ENCODE results near the gene COX4I1. TPM values are rescaled to one million over a fixed set of nuclear protein-coding genes. Genes with fewer than 3 reads are reported as not detected.

COX4I1 gene
- total RNA-seq, 2 experiments from 2014 or later: 524 to 548 TPM

DNA sequence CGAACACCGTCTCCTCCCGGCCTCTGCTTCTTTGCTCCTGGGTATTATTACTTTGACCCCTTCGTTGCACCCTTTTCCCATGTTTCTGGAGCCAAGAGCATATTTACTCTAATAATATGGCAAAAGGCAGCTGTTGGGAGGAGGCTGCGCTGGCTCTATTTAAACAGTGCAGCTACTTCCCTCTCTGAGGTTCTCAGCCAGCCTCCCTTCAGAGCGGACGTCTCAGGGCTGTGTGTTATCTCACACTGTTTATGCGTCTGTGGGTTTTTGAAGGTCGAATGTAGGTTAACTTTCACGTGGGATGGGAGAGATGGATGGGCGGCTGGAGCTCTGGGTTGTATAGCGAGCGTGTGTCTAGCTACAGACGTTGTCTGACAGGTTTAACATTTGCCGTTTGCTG is 45.3 kb downstream of the COX4I1 start:
- no peak for DNase-seq
- Mint-ChIP-seq H3K36me3 (no peaks in the 10 kb centered on the region), H3K4me1 (peaks cover 15% of the 10 kb centered on the region), H3K4me3 (no peak overlapping the region), H3K9me3 (no peaks in the 10 kb centered on the region), H3K27ac (no peak overlapping the region), H3K27me3 (peaks cover 26% of the 10 kb centered on the region)

DNA sequence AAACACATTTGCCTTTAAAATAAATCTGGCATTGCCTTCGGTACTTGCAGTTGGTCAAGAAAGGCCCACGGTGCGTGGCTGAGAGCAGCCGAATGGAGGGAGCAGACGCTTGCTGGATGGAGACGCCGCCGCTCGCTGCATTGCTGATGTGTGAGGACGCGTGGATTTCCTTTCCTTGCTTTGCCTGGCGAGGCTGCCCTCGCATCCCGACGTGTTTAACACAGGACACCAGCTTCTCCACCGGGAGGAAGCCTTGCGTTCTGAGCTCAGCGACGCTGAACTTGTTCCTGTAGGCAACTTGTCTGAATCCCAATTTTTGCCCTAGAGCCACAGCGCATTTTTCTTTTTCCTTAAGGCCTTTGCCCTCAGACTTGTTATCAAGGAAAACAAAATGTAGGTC is 45.8 kb downstream of the COX4I1 start:
- H3K36me3 Mint-ChIP-seq: no peaks in the 10 kb centered on the region
- no peak for DNase-seq
- H3K4me3 Mint-ChIP-seq: no peak overlapping the region
- no peaks in the 10 kb centered on the region for H3K9me3 Mint-ChIP-seq
- peaks cover 15% of the 10 kb centered on the region for H3K4me1 Mint-ChIP-seq
- H3K27me3 Mint-ChIP-seq: peaks cover 26% of the 10 kb centered on the region
- no peak overlapping the region for H3K27ac Mint-ChIP-seq

DNA sequence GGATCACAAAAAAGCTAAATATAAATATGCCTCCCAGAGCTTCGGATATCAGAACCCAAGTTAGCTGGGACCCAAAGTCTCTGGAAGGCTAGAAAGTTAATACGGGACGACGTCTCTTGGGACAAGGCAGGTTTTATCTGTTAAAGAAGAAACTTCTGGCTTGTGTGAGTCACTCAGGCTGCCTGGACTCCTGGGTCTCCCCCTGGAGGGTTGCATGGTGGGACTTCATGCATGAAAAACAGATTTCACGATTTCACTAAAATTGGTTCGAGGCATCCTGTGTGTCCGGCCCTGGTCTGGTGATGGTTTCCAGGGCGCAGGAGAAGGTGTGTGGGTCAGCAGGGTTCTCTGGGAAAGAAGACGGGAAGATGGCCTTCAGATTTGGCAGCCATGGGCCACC is 47.0 kb downstream of the COX4I1 start:
- no peaks in the 10 kb centered on the region for H3K36me3 Mint-ChIP-seq
- H3K27me3 Mint-ChIP-seq: peaks cover 26% of the 10 kb centered on the region
- no peak overlapping the region for H3K4me3 Mint-ChIP-seq
- peak overlapping the region; percentile 19 for H3K27ac Mint-ChIP-seq
- DNase-seq: no peak
- H3K4me1 Mint-ChIP-seq: peaks cover 15% of the 10 kb centered on the region
- no peaks in the 10 kb centered on the region for H3K9me3 Mint-ChIP-seq

DNA sequence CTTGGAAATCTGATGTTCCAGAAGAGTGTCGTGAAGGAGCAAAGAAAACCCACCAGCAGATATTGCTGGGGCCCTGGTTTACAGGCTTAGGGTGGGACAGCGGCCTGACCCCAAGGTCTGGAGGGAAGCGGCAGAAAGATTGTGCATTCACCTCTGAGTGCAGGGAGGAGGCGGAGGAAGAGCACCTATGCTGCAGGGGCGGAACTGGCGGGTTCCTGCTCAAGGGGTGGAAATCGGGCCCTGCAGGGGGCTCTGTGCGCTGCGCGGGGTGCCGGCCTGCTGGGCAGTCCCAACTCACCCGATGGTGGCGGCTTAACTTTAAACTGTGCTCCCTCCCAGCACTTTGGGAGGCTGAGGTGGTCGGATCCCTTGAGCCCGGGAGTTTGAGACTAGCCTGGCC is 47.5 kb downstream of the COX4I1 start:
- no peak overlapping the region for H3K27ac Mint-ChIP-seq
- H3K9me3 Mint-ChIP-seq: no peaks in the 10 kb centered on the region
- H3K4me3 Mint-ChIP-seq: no peak overlapping the region
- no peaks in the 10 kb centered on the region for H3K36me3 Mint-ChIP-seq
- H3K27me3 Mint-ChIP-seq: peaks cover 26% of the 10 kb centered on the region
- DNase-seq: no peak
- peaks cover 15% of the 10 kb centered on the region for H3K4me1 Mint-ChIP-seq

DNA sequence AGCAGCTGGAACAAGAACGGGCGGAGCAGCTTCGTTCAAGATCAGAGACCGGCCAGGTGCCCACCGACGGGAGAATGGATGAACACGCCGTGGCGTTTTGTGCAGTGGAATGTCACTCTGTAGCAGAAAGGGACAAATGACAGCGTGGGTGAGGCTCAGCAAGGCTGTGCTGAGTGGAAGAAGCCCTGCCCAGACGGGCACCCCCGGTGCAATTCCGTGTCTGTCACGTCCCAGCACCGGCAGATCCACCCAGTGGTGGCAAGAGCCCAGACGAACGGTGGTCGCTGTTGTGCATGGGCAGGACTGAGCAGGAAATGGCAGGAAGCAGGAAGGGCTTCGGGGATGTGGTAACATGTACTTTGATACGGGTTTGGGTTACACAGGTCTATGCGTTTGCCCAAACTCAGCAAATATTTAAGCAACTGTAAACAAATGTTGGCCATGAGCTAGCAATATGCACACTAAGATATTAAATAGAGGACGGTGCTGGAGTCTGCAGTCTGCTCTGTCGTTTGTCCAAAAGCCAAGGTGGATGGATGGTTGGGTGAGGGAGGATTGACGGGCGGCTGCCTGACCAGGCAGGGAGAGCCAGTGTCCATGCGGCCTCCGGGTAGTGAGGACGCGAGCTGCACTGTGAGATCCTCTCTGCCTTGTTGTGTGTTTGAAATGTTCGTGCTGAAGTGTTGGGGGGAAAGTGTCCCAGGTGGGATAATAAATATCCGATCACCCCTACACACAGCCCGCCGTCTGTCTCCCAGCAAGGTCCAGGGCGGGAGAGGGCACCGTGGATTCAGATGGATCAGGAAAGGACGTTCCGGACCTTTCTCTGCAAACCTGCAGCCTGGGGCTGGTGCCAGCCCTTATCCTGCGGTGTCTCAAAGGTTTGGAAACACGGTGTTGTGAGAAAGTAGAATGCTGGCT is 48.4 kb downstream of the COX4I1 start:
- no peaks in the 10 kb centered on the region for H3K9me3 Mint-ChIP-seq
- H3K27ac Mint-ChIP-seq: no peak overlapping the region
- H3K4me3 Mint-ChIP-seq: no peak overlapping the region
- no peaks in the 10 kb centered on the region for H3K36me3 Mint-ChIP-seq
- no peak for DNase-seq
- peaks cover 26% of the 10 kb centered on the region for H3K27me3 Mint-ChIP-seq
- H3K4me1 Mint-ChIP-seq: peaks cover 15% of the 10 kb centered on the region

DNA sequence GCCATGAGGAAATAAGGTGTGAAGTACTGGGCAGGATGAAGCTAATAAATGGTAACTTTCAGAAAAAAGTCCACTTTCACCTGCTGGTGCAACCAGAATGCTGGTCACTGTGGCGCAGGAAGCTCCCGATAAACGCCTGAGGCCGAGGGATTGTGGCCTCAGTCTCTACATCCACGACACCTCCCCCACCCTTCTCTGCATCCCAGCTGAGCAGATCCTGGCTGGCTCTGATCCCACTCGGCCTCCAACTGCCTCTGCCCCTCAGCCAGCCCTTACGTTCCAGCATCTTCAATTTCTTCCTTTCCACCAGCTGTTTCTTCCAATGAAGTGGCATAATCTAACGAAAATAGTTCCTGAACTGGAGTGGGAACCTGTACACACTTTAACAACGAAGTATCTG is 49.5 kb downstream of the COX4I1 start:
- no peak overlapping the region for H3K4me3 Mint-ChIP-seq

DNA sequence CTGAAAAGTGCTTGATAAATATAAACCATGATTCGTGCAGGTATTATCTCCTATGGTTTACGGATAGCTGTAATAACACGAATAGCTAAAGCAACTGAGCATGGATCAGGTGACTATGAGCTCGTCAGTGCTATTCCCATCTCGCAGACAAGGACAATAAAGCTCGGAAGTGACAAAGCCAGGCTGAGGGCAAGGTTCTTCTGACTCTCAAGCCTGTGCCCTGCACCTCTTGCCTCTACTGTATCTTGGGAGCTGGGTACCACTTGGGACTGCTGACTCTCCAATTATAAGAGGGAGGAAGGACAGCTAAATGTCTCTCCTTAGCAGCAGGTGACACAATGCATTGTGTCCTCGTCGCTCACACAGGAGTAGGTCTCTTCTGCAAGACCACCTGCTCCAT is 49.9 kb downstream of the COX4I1 start:
- no peak overlapping the region for H3K27ac Mint-ChIP-seq
- H3K4me3 Mint-ChIP-seq: no peak overlapping the region
- H3K4me1 Mint-ChIP-seq: peaks cover 12% of the 10 kb centered on the region
- H3K9me3 Mint-ChIP-seq: no peaks in the 10 kb centered on the region
- H3K36me3 Mint-ChIP-seq: no peaks in the 10 kb centered on the region
- no peak for DNase-seq
- peaks cover 23% of the 10 kb centered on the region for H3K27me3 Mint-ChIP-seq

More for the DNA sequence above, 49.5 kb downstream of the COX4I1 start:
- H3K9me3 Mint-ChIP-seq: no peaks in the 10 kb centered on the region
- peaks cover 26% of the 10 kb centered on the region for H3K27me3 Mint-ChIP-seq
- peaks cover 15% of the 10 kb centered on the region for H3K4me1 Mint-ChIP-seq
- no peak for DNase-seq
- H3K36me3 Mint-ChIP-seq: no peaks in the 10 kb centered on the region
- no peak overlapping the region for H3K27ac Mint-ChIP-seq

DNA sequence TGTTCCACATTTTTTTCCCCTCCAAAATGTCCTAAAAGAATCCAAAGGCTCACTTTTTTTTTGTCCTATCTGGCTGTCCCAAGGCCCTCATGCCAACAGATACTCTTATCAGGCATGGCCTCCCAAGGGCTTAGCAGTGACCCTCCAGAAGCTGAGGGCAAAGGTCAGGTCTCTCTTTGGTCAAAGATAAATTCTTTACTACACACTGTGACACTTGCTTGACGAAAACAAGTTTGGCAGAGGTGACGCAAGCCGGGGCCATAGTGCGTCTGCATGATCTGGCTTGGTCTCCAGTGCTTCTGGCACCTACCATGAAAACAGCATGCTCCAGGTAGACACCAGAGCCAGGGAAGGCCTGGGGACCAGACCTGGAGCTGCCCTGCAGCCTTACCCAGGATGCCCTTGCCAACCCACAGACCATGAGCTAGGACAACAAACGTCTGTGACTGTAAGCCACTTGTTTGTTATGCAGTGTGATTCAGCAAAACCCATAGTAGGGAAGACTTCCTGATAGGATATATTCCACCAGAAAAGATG is 50.9 kb downstream of the COX4I1 start:
- no peaks in the 10 kb centered on the region for H3K36me3 Mint-ChIP-seq
- H3K9me3 Mint-ChIP-seq: no peaks in the 10 kb centered on the region
- H3K4me3 Mint-ChIP-seq: no peak overlapping the region
- peaks cover 5% of the 10 kb centered on the region for H3K4me1 Mint-ChIP-seq
- no peak for DNase-seq
- peaks cover 16% of the 10 kb centered on the region for H3K27me3 Mint-ChIP-seq
- H3K27ac Mint-ChIP-seq: no peak overlapping the region

DNA sequence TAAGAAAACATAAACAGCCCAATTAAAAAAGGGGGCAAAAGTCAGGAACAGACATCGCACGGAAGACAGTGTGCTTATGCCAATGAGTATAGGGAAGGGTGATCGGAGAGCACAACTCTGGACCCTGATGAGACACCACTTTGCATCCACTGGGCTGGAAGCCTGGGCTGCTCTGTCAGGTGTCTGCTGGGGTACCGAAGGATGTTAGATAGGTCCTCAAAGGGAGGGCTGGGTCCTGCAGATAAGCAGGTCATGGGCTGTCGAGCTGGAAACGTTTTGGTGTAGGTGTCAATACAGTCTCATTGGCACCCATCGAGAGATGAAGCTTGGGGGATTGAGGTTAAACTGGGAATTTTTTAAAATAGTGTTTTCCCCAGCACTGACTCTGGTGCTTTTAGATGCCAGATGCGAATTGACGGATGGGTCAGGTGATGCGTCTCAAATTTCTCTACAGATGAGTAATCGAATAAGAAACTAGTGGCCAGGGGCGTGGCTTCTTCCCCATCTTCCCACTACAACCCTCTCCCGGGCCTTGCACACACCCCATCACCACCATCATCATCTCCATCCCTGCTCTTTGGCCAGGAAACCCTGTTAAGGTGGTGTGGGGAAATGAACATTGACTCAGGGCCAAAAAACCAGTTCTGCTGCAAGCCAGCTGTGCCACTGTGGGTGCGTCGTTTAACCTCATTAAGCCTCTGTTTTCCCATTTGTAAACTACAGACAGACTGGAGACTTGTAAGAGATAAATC is 51.7 kb downstream of the COX4I1 start:
- no peak overlapping the region for H3K4me3 Mint-ChIP-seq
- peaks cover 2% of the 10 kb centered on the region for H3K36me3 Mint-ChIP-seq
- no peak overlapping the region for H3K27ac Mint-ChIP-seq
- peaks cover 3% of the 10 kb centered on the region for H3K9me3 Mint-ChIP-seq
- peaks cover 15% of the 10 kb centered on the region for H3K27me3 Mint-ChIP-seq
- H3K4me1 Mint-ChIP-seq: peaks cover 8% of the 10 kb centered on the region
- no peak for DNase-seq

DNA sequence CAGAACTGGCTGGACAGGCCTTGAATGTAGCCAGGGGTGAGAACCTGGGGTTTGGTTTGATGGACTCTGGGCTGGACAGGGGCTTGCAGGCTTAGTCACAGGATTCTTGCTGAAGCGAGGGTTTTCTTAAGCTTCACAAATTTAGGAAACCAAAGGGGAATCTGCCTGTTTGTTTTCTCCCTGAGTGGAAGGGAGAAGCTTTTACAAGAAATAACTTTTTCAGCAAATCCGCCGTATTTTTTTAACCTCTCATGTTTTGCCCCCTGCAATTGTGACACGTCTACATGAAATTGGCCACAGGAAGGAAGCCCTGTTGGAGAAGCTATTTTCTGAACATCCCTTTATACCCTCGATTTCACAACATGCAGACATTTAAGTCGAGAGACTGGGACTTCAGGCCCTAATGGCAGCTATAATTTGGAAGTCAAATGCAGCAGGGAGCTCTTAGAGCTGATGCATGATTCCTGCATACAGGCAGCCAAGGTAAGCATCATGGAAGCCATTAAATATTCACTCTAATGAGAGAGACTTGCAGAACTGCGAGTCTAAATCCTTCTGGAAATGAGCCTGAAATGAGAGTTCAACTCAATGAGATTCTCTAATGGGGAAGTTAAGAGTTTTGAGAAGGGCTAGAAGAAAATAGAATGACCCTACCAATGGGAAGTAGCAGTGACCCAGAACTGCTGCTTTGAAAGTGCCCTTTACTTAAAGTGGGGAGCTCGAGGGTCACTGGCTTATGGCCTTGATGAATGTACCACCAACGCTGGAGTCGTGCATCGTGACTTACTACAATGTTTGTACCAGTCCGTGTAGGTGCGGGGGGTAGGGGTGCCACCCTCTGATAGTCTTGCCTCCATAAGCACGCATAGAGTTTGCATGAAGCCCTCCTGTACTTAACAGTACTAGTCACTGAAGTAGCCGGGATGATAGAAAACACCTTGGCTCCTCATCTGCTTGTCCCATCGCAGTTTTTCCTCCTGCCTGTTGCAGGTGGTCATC is 54.4 kb downstream of the COX4I1 start:
- peaks cover 3% of the 10 kb centered on the region for H3K9me3 Mint-ChIP-seq
- H3K4me1 Mint-ChIP-seq: peaks cover 13% of the 10 kb centered on the region
- peaks cover 2% of the 10 kb centered on the region for H3K36me3 Mint-ChIP-seq
- H3K4me3 Mint-ChIP-seq: no peak overlapping the region
- no peak for DNase-seq
- no peak overlapping the region for H3K27ac Mint-ChIP-seq
- peaks cover 4% of the 10 kb centered on the region for H3K27me3 Mint-ChIP-seq

DNA sequence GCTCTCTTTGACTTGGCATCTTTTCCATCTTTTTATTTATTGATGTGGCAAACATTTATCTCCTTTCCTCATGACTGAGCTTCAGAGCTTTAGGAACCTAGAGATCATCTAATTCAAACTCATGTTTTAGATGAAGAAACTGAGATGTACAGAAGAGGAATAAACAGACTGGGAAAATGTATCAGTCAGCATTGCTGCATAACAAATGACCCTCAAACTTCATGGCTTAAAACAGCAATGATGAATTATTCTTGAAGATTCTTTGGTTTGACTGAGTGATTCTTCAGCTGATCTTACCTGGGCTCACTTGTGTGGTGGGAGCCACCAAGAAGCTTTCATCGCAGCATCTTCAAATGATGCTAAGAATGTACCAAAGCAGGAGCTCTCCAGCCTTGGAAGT is 55.4 kb downstream of the COX4I1 start:
- no peak for DNase-seq
- peaks cover 3% of the 10 kb centered on the region for H3K9me3 Mint-ChIP-seq
- H3K27me3 Mint-ChIP-seq: no peaks in the 10 kb centered on the region
- no peak overlapping the region for H3K27ac Mint-ChIP-seq
- peaks cover 2% of the 10 kb centered on the region for H3K36me3 Mint-ChIP-seq
- no peak overlapping the region for H3K4me3 Mint-ChIP-seq
- peaks cover 20% of the 10 kb centered on the region for H3K4me1 Mint-ChIP-seq

DNA sequence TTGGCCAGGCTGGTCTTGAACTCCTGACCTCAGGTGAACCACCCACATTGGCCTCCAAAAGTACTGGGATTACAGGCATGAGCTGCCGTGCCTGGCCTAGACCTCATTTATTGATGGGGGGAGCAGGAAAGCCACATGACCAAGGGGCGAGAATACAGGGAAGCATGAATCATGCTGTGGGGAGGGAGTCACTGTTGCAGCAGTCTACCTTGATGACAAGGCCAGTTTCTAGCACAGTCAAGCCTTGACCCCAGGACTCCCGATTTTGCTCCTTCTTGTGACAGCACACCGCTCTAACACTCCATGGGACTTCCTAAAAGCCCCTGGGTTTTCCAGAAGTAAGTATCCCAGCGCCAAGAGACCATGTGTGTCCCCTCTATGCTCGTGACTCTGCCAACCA is 56.6 kb downstream of the COX4I1 start:
- Mint-ChIP-seq H3K27ac (no peak overlapping the region), H3K36me3 (peaks cover 2% of the 10 kb centered on the region), H3K4me1 (peaks cover 22% of the 10 kb centered on the region), H3K9me3 (peaks cover 3% of the 10 kb centered on the region), H3K4me3 (no peak overlapping the region), H3K27me3 (no peaks in the 10 kb centered on the region)
- DNase-seq: no peak

DNA sequence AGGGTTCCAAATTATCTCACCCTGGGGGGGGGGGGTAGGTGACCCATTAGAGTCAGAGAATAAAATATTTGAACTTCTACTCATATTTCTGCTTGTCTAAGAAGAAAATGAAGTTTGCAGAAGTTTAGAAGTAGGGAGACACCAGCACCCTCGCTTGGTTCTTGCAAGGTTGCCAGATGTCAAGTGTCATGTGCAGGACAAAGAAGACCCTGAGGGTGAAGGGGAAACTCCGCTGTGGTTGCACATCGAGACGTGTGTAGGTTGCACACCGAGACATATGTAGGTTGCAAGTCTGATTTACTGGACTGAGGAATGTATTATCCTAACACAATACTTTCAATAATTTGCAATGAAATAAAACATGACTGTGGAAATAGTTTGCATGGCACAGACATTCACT is 57.1 kb downstream of the COX4I1 start:
- peaks cover 22% of the 10 kb centered on the region for H3K4me1 Mint-ChIP-seq
- peaks cover 2% of the 10 kb centered on the region for H3K36me3 Mint-ChIP-seq
- H3K27ac Mint-ChIP-seq: no peak overlapping the region
- H3K4me3 Mint-ChIP-seq: no peak overlapping the region
- no peak for DNase-seq
- H3K9me3 Mint-ChIP-seq: peaks cover 3% of the 10 kb centered on the region
- no peaks in the 10 kb centered on the region for H3K27me3 Mint-ChIP-seq
